HG03196 (cell line): ENCODE data around the gene MOB3B.
A peak's percentile ranks its signal among the peaks of the same experiment; 100 is the strongest.

Experiments used
- ATAC-seq: cut with Tn5 transposase; IDR thresholded peaks from one replicate; pipeline ENCODE4 v1.9.1; 2021; ENCODE audit not compliant: unreplicated experiment

Gene MOB3B

DNA sequence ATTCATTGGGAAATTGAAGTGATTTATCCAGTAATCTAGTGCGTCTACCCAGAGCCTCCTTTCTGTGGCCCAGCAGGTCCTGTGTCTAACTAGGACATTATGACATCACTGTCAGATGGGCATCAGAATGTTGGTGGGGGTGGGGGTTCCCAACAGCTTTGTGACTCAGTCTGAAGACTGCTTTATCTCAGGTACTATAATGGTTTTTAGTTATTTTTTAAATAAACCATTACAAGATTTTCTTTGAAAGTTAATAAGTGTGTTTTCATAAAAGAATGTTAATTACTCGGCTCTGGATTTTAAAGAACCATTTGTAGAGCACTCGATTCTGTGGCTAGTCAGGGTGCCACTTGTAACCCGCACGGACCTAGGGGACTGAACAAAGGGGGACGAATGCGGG lies 232.6 kb downstream of the MOB3B start, which contains the start of gene EQTN:
Gene EQTN, minus strand, starts transcription at position 101 of the 400 bp plus-strand sequence. Its CDS starts 95 bp downstream, at position 6.
- ATAC-seq = no peak

DNA sequence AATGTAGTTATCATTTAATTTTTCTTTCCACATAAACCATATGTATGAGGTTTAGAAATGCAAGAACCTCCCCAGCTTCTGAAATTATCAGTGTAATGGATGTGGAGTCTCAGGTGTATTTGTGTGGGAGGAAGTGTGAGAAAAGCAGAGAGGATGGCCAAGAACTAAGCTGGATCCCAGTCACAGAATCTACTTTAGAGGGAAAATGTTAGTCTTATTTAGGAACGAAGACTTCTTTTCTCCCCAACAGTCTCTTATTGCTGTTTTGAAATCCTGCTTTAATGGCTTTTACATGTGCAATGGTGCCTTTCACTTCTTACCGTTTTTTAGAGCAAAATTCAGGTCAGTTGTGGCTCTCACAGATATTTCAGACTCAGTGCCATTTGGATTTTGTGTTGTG lies 235.6 kb downstream of the MOB3B start:
- no peak for ATAC-seq

DNA sequence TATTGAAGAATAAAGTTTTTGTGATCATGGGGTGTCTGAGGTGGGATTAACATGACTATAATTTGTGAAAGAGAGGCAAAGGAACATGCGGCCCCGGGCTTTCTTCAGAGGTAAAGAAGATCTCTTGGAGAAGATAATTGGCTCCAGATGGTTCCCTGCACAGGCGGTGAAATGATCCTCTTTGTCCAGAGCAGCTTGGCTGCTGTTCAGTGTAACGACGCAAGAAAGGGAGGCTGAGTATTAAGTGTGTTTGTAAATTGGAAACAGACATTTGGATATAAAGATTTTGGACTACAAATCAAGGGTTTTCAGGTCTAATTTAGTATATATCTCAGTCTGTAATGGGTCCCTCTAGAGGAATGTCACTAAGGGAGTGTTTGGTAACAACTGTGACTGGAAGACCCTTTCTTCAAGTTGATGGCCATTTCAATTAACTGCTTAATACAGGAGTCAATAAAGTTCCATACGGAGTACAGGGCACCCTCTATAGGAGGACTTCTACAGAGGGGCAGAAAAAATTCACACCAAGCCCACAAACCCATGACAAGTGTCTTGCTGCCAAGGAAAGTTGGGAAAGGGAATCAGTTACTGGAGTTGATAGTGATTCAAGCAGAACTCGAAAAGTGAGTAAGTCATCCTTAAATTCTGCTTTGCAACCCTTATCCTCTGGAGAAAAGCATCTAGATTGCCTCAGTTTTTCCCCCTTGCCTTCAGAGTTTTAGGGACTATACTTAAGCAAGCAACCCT lies 236.8 kb downstream of the MOB3B start:
- no peak for ATAC-seq

DNA sequence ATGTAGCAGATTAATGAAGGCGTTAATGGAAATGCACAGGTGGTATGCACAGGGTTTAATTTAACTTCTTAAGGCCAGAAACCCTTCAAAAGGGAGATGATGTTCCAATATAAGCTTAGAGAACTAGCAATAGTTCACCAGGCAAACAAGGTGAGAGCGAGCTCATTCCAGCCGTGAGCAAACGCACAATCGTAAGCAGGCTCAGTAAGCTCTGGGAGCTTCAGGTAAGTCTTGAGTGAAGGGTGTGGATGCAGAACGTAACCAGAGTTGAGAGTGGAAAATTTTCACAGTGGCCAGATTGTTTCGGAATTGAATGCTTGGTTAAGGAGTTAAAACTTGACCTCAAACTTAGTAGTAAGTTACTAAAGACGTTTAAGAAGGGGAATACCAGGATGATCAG lies 238.3 kb downstream of the MOB3B start:
- ATAC-seq = no peak

DNA sequence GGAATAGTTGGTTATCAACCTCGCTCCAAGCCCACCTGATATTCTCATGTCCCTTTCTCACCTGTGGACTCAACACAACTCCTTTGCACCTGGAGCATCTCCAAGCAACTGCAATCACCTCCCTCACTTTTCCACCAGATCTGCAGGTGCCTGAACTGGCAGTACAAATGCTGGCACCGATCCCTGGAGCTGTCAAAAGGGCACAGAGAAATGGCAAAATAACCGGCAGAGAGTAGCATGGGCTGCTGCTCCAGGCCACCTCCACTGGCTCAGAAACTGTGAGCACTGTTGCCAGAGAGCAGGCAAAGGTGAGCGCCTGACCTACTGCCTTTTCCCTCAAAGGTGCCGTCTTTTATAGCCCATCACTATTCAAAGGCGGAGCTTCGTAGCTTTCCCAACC lies 247.3 kb downstream of the MOB3B start:
- ATAC-seq = no peak

DNA sequence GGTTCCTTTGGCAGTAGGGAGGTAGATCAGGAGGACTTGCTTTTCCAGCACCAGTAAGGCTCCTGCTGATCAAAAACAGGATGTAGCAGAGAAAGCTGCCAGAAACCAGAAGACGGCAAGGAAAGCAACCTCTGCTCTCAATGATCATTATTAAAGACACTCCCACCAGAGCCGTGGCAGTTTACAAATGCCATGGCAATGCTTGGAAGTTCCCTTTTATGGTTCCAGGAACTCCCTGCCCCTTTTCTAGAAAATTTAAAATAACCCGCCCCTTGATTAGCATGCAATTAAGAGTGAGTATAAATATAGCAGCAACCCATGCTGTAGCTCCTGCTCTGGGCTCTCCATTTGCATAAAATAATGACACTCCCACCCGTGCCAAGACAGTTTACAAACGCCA lies 248.8 kb downstream of the MOB3B start:
- ATAC-seq = no peak

GRCh38 chr9:27280249-27280648 lies 249.4 kb downstream of the MOB3B start:
- ATAC-seq = no peak

- no peak for ATAC-seq
Measured at GRCh38 chr9:27279611-27280010, 250.0 kb downstream of the MOB3B start.

DNA sequence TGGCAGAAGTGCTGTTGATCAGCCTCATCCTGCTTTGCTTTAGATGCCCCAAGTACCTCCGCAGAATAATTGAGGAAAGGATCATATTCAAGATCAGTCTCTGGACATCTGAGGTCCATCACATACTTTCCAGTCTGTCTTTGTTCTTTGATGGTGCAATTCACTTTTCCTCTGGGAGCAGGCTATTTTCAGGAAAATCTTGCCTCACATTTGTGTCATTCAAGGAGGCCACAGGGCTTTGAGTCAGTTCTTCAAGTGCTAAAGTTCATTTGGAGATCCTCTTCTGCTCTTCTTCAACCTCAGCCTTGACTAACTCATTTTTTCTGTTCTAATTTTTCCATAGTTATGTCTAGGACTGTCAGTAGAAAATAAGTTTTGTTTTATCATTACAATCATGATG lies 251.2 kb downstream of the MOB3B start:
- no peak for ATAC-seq

- peak; percentile 55 for ATAC-seq
Measured at GRCh38 chr9:27276193-27277030, 253.2 kb downstream of the MOB3B start.
